ENCODE data around the gene EEPD1. TPM values are rescaled to one million over a fixed set of nuclear protein-coding genes. Genes with fewer than 3 reads are reported as not detected.

Gene EEPD1
- total RNA-seq, 1 experiment from 2014 or later = 26.3 TPM

GRCh38 chr7:36279200-36279925 lies 126.3 kb downstream of the EEPD1 start:
- DNase-seq (ENCODE audit: low spot score) = no peak

- DNase-seq (ENCODE audit: low spot score) = no peak
These were observed 126.9 kb downstream of the EEPD1 start for GRCh38 chr7:36279926-36280315.

GRCh38 chr7:36280840-36281812 lies 128.1 kb downstream of the EEPD1 start:
- DNase-seq (ENCODE audit: low spot score) = peak; percentile 92

GRCh38 chr7:36281945-36282717 lies 129.1 kb downstream of the EEPD1 start:
- DNase-seq (ENCODE audit: low spot score) = peak; percentile 63

GRCh38 chr7:36283181-36283580 lies 130.1 kb downstream of the EEPD1 start:
- no peak for DNase-seq (ENCODE audit: low spot score)

GRCh38 chr7:36283711-36284130 lies 130.7 kb downstream of the EEPD1 start:
- no peak for DNase-seq (ENCODE audit: low spot score)

- no peak for DNase-seq (ENCODE audit: low spot score)
These were observed 131.5 kb downstream of the EEPD1 start for GRCh38 chr7:36284456-36285090.

- no peak for DNase-seq (ENCODE audit: low spot score)
These were observed 132.2 kb downstream of the EEPD1 start for GRCh38 chr7:36285276-36285675.

- DNase-seq (ENCODE audit: low spot score) = no peak
These were observed 133.2 kb downstream of the EEPD1 start for GRCh38 chr7:36286226-36286625.

- DNase-seq (ENCODE audit: low spot score) = no peak
These were observed 133.6 kb downstream of the EEPD1 start for GRCh38 chr7:36286688-36287087.

- peak; percentile 29 for DNase-seq (ENCODE audit: low spot score)
These were observed 134.6 kb downstream of the EEPD1 start for GRCh38 chr7:36287371-36288241.

- no peak for DNase-seq (ENCODE audit: low spot score)
These were observed 135.4 kb downstream of the EEPD1 start for GRCh38 chr7:36288501-36288900.

- DNase-seq (ENCODE audit: low spot score) = peak; percentile 39
These were observed 137.0 kb downstream of the EEPD1 start for GRCh38 chr7:36289833-36290661.

- peak; percentile 83 for DNase-seq (ENCODE audit: low spot score)
These were observed 138.6 kb downstream of the EEPD1 start for GRCh38 chr7:36291387-36292316.

GRCh38 chr7:36295090-36295489 lies 142.0 kb downstream of the EEPD1 start:
- DNase-seq (ENCODE audit: low spot score) = no peak

- DNase-seq (ENCODE audit: low spot score) = no peak
These were observed 143.2 kb downstream of the EEPD1 start for GRCh38 chr7:36296284-36296683.

- DNase-seq (ENCODE audit: low spot score) = no peak
These were observed 144.4 kb downstream of the EEPD1 start for GRCh38 chr7:36297364-36298009.

- DNase-seq (ENCODE audit: low spot score) = no peak
These were observed 145.1 kb downstream of the EEPD1 start for GRCh38 chr7:36298106-36298505.

All from A172 (cell line).